GM20000 (cell line): Measurements from ENCODE around the gene TCF4.

Source experiments
- DNase-seq: peaks from one replicate; pipeline ENCODE4 v3.0.0; 2012; ENCODE audit warnings: low spot score
- CTCF ChIP-seq: IDR thresholded peaks from 2 replicates; pipeline ENCODE4 v1.5.1; 2012; ENCODE audit warnings: mild to moderate bottlenecking, control low read depth; ENCODE audit errors: extremely low read depth, missing control alignments

Gene TCF4

GRCh38 chr18:55486936-55487335 is 101.1 kb downstream of the TCF4 start:
- TF ChIP-seq CTCF = no peak
- DNase-seq = no peak

- DNase-seq = no peak
- TF ChIP-seq CTCF = no peak
Observed at GRCh38 chr18:55485666-55486065, 102.3 kb downstream of the TCF4 start.

- no peak for TF ChIP-seq CTCF
- DNase-seq = no peak
Observed at GRCh38 chr18:55484773-55485172, 103.2 kb downstream of the TCF4 start.

- no peak for DNase-seq
- TF ChIP-seq CTCF = no peak
Observed at GRCh38 chr18:55483266-55483871, 104.6 kb downstream of the TCF4 start.

- DNase-seq = no peak
- no peak for TF ChIP-seq CTCF
Observed at GRCh38 chr18:55479656-55480420, 108.2 kb downstream of the TCF4 start.

- no peak for TF ChIP-seq CTCF
Observed at GRCh38 chr18:55477860-55478581, 110.0 kb downstream of the TCF4 start.

GRCh38 chr18:55477499-55477859 is 110.5 kb downstream of the TCF4 start:
- peak; percentile 17 for DNase-seq

More at GRCh38 chr18:55477860-55478581, 110.0 kb downstream of the TCF4 start:
- no peak for DNase-seq

More at GRCh38 chr18:55477499-55477859, 110.5 kb downstream of the TCF4 start:
- no peak for TF ChIP-seq CTCF
